ENCODE data around the gene FBXO8.

- TF ChIP-seq CTCF (IDR thresholded peaks at IDR 0.05) (no peak), EZH2 (IDR thresholded peaks at IDR 0.05) (no peak), EZH2phosphoT487 (IDR thresholded peaks at IDR 0.05) (no peak)
These were observed 42.3 kb downstream of the FBXO8 start for GRCh38 chr4:174241162-174241561.
